H1 (cell line): Measurements from ENCODE around the gene SLC25A51.

ENCODE experiments used
- CHD1 ChIP-seq: IDR thresholded peaks from 2 replicates; pipeline ENCODE4 v1.6.1; 2012; ENCODE audit warnings: low read depth, low read length, improper control_type of control experiment
- CTCF ChIP-seq, 3 experiments: IDR thresholded peaks; 1 replicate in 2 of 3; 2 replicates in 1 of 3; pipeline versions ENCODE4 v1.5.1 to v1.6.1; 2011; ENCODE audit warnings: low read length in 3 of 3, mild to moderate bottlenecking in 3 of 3, inconsistent platforms in 2 of 3, low read depth in 1 of 3, moderate library complexity in 1 of 3; ENCODE audit not compliant: insufficient read depth in 1 of 3; ENCODE audit errors: control extremely low read depth in 1 of 3
- HDAC2 ChIP-seq, 2 experiments: fragments of 300-600 bp in 1 of 2; sonication (generic) in 1 of 2; IDR thresholded peaks; 2 replicates each; pipeline ENCODE4 v1.6.1; 2011 to 2012; ENCODE audit warnings: low read depth in 2 of 2, low read length in 2 of 2, mild to moderate bottlenecking in 2 of 2, moderate library complexity in 2 of 2, borderline replicate concordance in 1 of 2, inconsistent platforms in 1 of 2
- JUND ChIP-seq: IDR thresholded peaks from 2 replicates; pipeline ENCODE4 v1.6.1; 2011; ENCODE audit warnings: mild to moderate bottlenecking, improper control_type of control experiment, low read length
- RFX5 ChIP-seq: IDR thresholded peaks from 2 replicates; pipeline ENCODE4 v1.6.1; 2011; ENCODE audit warnings: low read depth, low read length, improper control_type of control experiment, borderline replicate concordance
- SIRT6 ChIP-seq: IDR thresholded peaks from one replicate; pipeline ENCODE4 v1.7.1; 2012; ENCODE audit warnings: low read length, inconsistent platforms
- TAF1 ChIP-seq: IDR thresholded peaks from 2 replicates; pipeline ENCODE4 v1.6.1; 2011; ENCODE audit warnings: mild to moderate bottlenecking, low read depth, low read length
- TAF7 ChIP-seq: optimal IDR thresholded peaks from 2 replicates; pipeline ENCODE3; 2011; ENCODE audit warnings: low read depth, mild to moderate bottlenecking, inconsistent platforms, low read length, moderate library complexity, borderline replicate concordance
- USF2 ChIP-seq: IDR thresholded peaks from 2 replicates; pipeline ENCODE4 v1.6.1; 2011; ENCODE audit warnings: low read length, improper control_type of control experiment

- TF ChIP-seq RFX5 = no peak
- TF ChIP-seq CTCF (IDR thresholded peaks at IDR 0.05; ENCODE audit: control extremely low read depth in 1 of 3, insufficient read depth in 1 of 3, low read depth in 1 of 3, low read length in 3 of 3) = no peak
- TF ChIP-seq TAF7 = no peak
- TF ChIP-seq HDAC2 (IDR thresholded peaks at IDR 0.05; ENCODE audit: borderline replicate concordance in 1 of 2, low read depth in 2 of 2, low read length in 2 of 2) = no peak
- TF ChIP-seq SIRT6 = no peak
- no peak for TF ChIP-seq CHD1
- no peak for TF ChIP-seq JUND
- no peak for TF ChIP-seq TAF1
- no peak for TF ChIP-seq USF2
Measured at GRCh38 chr9:37911271-37911681, 7.3 kb upstream of the SLC25A51 start.
